Measurements from ENCODE around the gene CDC5L.

The CDC5L gene

DNA sequence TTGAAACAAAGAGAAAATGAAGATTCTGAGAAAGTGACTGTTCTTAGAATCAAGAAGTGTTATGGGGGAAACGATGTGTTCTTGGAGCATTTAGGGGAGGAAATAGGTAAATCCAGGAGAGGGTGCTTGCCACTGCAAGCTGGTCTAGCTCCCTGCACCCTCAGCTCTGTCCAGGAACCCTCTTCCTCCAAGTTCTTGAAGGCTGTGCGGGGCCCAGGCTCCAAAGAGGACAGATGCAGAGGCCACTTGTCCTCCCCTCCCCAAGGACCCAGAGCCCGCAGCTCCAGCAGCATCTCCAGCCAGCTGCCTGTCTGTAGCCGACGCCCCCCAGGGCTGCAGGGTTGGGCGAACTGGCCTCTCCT, 87.9 kb downstream of the CDC5L start:
- TF ChIP-seq, protein P1, sequence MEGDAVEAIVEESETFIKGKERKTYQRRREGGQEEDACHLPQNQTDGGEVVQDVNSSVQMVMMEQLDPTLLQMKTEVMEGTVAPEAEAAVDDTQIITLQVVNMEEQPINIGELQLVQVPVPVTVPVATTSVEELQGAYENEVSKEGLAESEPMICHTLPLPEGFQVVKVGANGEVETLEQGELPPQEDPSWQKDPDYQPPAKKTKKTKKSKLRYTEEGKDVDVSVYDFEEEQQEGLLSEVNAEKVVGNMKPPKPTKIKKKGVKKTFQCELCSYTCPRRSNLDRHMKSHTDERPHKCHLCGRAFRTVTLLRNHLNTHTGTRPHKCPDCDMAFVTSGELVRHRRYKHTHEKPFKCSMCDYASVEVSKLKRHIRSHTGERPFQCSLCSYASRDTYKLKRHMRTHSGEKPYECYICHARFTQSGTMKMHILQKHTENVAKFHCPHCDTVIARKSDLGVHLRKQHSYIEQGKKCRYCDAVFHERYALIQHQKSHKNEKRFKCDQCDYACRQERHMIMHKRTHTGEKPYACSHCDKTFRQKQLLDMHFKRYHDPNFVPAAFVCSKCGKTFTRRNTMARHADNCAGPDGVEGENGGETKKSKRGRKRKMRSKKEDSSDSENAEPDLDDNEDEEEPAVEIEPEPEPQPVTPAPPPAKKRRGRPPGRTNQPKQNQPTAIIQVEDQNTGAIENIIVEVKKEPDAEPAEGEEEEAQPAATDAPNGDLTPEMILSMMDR (IDR thresholded peaks at IDR 0.05): no peak
- TF ChIP-seq ZFX (IDR thresholded peaks at IDR 0.05; ENCODE audit: borderline replicate concordance): no peak
- H3K27ac ChIP-seq: no peak overlapping the region

DNA sequence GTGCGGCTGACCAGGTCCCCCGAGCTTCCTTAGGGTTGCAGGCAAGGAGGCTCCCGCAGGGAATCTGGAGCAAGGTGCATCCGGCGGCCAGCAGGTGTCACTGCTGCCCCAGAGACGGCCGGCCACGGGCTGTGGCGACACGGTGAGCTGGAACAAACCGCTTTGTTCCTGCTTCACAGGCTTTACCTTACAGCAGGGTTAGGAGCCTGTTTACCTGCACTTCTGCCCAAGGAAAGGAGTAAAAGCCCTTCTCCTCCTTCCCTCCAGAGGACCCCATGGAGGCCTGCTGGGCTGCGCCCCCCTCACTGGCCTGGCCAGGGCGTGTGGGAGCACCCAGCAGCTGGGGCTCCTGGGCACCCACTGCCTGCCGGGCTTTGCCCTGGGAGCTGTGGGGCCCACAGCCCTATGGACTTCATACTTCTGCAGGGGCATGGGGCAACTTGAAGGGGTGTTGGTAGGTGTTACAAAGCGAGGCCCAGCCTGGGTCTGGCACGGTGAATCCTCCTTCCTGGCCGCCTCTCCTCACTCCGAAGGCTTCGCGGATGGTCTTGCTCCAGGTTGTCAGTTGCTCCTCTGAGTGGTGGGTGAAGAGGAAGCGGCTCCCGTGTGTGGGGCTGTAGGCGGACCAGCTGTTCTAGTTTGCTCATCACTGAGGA, 88.4 kb downstream of the CDC5L start:
- TF ChIP-seq, protein P1 (IDR thresholded peaks at IDR 0.05): peak; percentile 93
- no peak for TF ChIP-seq ZFX (IDR thresholded peaks at IDR 0.05; ENCODE audit: borderline replicate concordance)
- H3K27ac ChIP-seq: no peak overlapping the region

DNA sequence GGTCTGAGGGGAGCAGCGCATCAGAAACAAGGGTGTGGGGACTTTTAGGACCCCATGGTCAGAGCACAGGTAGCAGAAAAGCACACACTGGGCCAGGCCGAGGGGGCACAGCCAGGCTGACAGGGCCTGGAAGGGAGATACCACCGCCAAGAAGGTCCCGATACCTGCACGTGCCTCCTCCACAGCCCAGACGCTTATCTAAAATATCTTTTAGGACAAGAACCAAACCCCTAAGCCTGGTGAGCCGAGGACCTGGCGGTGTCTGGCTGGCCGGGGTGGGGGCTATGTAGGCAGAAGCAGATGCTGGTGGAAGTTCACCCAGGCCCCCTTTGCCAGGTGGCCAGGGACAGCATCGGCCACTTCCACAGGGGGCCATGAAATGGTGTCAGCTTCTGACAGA, 89.3 kb downstream of the CDC5L start:
- TF ChIP-seq ZFX (IDR thresholded peaks at IDR 0.05; ENCODE audit: borderline replicate concordance): no peak
- TF ChIP-seq, protein P1 (IDR thresholded peaks at IDR 0.05): no peak
- H3K27ac ChIP-seq: no peak overlapping the region

DNA sequence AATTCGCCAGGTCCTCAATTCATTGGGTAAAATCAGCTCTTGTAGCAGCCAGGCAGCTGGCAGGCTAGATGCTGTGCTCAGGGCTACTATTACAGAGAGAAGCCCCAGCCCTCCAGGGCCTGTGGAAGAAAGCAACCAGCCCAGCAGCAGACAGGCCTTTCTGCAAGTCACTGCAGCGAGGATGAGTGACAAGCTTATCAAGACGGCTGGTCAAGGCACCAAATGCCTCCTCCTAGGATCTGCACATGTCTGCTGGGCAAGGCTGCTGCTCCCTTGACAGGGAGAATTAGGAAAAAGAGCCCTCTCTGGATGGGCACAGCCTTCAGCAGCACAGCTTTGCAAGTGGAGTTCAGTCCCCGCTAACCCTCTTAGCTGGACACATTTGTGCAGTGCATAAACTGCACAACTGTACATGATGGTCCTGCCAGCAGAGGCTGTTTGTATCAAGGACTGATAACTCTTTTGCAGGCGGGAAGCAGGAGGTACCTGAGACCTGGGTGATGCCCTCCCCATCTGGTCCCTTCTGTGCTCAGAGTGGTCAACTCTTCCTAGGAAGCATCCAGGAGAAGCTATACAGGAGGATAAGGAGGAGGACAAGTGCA, 89.9 kb downstream of the CDC5L start:
- no peak overlapping the region for H3K27ac ChIP-seq
- TF ChIP-seq ZFX (IDR thresholded peaks at IDR 0.05; ENCODE audit: borderline replicate concordance): no peak
- TF ChIP-seq, protein P1 (IDR thresholded peaks at IDR 0.05): no peak

DNA sequence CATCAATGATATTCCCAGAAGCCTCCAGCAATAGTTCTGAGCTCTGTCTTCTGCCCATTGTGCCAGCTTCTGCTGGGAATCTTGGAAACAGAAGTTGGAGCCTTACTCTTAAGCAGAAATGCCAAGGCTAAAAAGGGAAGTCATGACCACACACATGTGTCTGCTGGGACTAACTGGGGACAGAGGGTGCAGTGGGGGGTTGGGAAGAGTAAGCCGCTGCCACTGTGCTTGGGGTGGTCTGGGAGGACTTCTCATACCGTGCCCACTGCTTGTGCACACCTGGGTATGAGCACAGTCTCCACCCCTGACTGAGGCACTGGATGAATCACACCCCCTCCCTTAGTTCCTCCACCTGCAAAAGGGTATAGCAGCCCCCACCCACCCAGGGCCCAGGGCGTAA, 90.7 kb downstream of the CDC5L start:
- TF ChIP-seq, protein P1 (IDR thresholded peaks at IDR 0.05): no peak
- TF ChIP-seq ZFX (IDR thresholded peaks at IDR 0.05; ENCODE audit: borderline replicate concordance): no peak

DNA sequence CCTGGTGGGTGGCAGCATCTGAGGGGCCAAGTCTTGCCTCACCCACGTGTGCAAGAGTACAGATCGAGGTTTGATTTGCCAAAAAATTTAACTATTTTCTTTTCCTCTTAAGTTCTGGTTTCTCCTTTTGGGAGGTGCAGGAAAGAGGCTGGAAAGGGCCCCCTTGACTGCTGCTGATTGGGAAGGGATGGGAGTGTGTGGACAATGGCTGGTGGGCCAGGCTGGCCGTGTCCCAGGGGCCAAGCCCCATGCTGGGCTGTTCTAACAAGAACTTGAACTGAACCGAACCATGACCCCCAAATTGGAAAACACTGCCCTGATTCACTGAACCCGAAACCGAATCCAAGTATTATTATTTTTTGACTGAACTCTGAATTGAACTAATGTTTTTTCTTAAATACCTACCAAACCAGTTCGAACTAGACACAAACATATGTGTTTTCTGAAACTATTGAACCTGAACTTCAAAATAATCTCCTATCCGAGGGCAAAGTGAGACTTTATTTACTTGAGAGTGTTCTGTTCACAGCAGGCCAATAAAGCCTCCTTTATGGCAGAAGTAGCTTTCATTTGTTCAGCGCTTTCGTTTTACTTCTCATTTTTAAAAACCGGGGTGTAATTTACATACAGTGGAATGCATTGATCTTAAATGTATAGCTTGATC, 91.2 kb downstream of the CDC5L start:
- TF ChIP-seq ZFX (IDR thresholded peaks at IDR 0.05; ENCODE audit: borderline replicate concordance): no peak
- TF ChIP-seq, protein P1 (IDR thresholded peaks at IDR 0.05): no peak

More for the DNA sequence above, 90.7 kb downstream of the CDC5L start:
- H3K27ac ChIP-seq: no peak overlapping the region

DNA sequence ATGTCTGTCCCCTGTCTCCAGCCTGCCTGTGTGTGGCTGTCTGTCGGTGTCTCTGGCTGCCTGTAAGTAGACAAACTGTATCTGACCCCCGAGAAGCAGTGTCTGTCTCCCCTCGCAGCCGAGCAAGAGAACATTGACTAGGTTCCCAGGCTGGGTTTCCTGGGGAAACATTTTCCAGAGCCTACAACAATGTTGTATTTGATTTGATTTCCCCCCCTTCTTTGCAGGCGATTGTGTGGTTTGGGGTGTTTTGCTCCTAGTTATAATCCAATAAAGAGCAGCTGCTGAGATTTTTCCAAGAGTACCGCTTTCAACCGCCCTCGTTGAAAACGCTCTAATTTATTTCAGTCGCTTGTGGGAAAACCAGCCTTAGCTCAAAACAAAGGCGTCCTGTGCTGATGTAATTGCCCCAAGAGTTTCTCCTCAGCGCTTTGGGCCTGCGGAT, 92.6 kb downstream of the CDC5L start:
- TF ChIP-seq ZFX (IDR thresholded peaks at IDR 0.05; ENCODE audit: borderline replicate concordance): no peak
- TF ChIP-seq, protein P1 (IDR thresholded peaks at IDR 0.05): no peak
- no peak overlapping the region for H3K27ac ChIP-seq

More for the DNA sequence above, 91.2 kb downstream of the CDC5L start:
- H3K27ac ChIP-seq: no peak overlapping the region
